Sigmoid colon (tissue), 4 donors: ENCODE results near the gene PLBD1.

Source experiments
- EP300 ChIP-seq, 4 donors: sonication (generic); formaldehyde crosslinking; IDR thresholded peaks; one replicate each; pipeline ENCODE4 v1.6.1; 2017; ENCODE audit warnings: antibody characterized with exemption in 4 of 4
- POLR2A ChIP-seq, 2 donors: fragments of 450-650 bp; IDR thresholded peaks; one replicate each; pipeline ENCODE4 v1.6.1; 2016; ENCODE audit warnings: antibody characterized with exemption in 2 of 2, mild to moderate bottlenecking in 2 of 2, moderate library complexity in 2 of 2
- POLR2AphosphoS5 ChIP-seq, 4 donors: sonication (generic); formaldehyde crosslinking; IDR thresholded peaks; one replicate each; pipeline ENCODE4 v1.6.1; 2017; ENCODE audit warnings: antibody characterized with exemption in 4 of 4
- TF ChIP-seq, protein P1 (sequence below), 4 experiments: fragments of 450-650 bp in 3 of 4; fragments of 200-600 bp in 1 of 4; IDR thresholded peaks; one replicate each; pipeline ENCODE4 v1.5.1; 2016 to 2019; ENCODE audit warnings: antibody characterized with exemption in 4 of 4, mild to moderate bottlenecking in 3 of 4, moderate library complexity in 2 of 4

DNA sequence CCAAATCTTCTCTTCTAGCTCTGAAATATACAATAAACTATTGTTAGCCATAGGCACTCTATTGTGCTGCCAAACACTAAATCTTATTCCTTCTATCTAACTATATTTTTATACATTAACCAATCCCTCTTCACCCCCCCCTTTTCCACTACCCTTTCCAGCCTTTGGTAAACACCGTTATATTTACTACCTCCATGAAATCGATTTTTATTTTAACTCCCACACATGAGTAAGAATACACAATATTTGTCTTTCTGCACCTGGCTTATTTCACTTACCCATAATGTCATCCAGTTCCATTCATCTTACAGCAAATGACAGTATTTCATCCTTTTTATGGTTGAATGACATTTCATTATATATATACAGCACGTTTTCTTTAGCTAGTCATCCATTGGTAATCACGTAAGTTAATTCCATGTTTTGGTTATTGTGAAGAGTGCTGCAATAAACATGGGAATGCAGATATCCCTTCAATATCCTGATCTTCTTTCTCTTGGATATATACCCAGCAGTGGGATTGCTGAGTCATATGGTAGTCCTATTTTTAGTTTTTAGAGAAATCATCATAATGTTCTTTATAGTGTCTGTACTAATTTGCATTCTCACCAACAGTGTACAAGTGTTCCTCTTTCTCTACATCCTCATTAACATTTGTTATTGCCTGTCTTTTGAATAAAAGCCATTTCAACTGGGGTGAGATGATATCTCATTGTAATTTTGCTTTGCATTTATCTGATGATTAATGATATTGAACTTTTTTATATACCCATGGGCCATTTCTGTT lies 34.2 kb upstream of the PLBD1 start:
- TF ChIP-seq POLR2AphosphoS5 (IDR thresholded peaks at IDR 0.05) (no peak), EP300 (IDR thresholded peaks at IDR 0.05) (no peak), POLR2A (IDR thresholded peaks at IDR 0.05) (no peak)
- TF ChIP-seq, protein P1, sequence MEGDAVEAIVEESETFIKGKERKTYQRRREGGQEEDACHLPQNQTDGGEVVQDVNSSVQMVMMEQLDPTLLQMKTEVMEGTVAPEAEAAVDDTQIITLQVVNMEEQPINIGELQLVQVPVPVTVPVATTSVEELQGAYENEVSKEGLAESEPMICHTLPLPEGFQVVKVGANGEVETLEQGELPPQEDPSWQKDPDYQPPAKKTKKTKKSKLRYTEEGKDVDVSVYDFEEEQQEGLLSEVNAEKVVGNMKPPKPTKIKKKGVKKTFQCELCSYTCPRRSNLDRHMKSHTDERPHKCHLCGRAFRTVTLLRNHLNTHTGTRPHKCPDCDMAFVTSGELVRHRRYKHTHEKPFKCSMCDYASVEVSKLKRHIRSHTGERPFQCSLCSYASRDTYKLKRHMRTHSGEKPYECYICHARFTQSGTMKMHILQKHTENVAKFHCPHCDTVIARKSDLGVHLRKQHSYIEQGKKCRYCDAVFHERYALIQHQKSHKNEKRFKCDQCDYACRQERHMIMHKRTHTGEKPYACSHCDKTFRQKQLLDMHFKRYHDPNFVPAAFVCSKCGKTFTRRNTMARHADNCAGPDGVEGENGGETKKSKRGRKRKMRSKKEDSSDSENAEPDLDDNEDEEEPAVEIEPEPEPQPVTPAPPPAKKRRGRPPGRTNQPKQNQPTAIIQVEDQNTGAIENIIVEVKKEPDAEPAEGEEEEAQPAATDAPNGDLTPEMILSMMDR (IDR thresholded peaks at IDR 0.05), result no peak
